NCI-H1436 (cell line): ENCODE results near the gene OBSCN.

Experiments used
- DNase-seq: peaks from one replicate; lab custom pipeline; 2025; lab: John Stamatoyannopoulos, UW

Gene OBSCN

DNA sequence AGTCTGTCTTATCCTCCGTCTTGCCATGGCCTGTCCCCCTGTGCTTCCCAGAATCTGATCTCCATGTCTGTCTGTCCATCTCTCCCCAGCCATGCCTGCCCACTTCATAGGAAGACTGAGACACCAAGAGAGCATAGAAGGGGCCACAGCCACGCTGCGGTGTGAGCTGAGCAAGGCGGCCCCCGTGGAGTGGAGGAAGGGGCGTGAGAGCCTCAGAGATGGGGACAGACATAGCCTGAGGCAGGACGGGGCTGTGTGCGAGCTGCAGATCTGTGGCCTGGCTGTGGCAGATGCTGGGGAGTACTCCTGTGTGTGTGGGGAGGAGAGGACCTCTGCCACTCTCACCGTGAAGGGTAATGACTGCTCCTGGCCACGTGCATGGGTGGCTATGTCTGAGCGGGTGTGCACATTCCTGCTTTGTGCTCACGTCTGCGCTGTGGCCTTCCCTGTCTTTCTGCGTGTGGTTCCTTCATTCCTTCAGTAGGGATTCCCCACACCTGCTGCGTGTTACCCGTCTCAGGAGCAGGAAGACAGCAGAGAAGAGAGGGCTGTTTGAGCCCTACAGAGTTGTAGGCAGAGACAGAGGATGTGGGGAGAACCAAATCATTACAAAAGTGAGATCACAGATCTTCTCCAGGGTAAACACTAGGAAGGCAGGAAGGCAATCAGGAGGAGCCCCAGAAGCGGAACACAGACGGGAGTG, 80.8 kb downstream of the OBSCN start:
- no peak for DNase-seq

DNA sequence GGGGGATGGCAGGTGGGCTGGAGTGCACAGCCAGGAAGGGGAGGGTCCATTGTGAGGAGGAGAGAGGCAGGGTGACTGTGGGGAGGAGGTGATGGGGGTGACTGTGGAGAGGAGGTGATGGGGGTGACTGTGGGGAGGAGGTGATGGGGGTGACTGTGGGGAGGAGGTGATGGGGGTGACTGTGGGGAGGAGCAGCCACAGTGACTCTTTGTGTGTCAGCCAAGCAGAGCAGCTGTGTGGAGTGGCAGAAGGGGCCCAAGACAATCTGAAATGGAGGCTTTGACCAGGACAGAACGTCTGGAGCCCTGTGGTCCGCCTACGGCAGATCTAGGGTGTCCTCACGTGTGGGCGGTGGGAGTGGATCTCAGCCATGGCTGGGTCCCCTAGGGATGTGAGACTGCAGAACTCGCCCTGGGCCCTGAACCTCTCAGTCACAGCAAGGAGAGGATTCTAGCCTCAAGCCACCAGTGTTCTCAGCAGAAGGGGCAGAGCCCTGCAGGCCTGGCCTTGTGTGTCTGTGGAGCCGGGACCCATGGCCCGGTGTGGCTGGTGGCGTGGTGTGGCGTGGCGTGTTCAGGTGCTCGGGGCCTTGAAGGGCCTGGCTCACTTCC, 81.5 kb downstream of the OBSCN start:
- no peak for DNase-seq

- no peak for DNase-seq
Observed at GRCh38 chr1:228289996-228290881, 82.4 kb downstream of the OBSCN start.

GRCh38 chr1:228291906-228292608, 84.2 kb downstream of the OBSCN start:
- DNase-seq, result no peak

DNA sequence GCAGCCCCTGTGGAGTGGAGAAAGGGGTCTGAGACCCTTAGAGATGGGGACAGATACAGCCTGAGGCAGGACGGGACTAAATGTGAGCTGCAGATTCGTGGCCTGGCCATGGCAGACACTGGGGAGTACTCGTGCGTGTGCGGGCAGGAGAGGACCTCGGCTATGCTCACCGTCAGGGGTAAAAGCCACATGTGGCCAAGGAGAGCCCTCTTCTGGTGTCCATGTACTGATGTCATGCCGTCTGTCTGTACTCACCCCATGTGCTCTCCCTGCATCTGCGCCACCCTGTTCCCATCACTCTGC, 84.7 kb downstream of the OBSCN start:
- no peak for DNase-seq

GRCh38 chr1:228293393-228293792, 85.5 kb downstream of the OBSCN start:
- DNase-seq, result no peak

DNA sequence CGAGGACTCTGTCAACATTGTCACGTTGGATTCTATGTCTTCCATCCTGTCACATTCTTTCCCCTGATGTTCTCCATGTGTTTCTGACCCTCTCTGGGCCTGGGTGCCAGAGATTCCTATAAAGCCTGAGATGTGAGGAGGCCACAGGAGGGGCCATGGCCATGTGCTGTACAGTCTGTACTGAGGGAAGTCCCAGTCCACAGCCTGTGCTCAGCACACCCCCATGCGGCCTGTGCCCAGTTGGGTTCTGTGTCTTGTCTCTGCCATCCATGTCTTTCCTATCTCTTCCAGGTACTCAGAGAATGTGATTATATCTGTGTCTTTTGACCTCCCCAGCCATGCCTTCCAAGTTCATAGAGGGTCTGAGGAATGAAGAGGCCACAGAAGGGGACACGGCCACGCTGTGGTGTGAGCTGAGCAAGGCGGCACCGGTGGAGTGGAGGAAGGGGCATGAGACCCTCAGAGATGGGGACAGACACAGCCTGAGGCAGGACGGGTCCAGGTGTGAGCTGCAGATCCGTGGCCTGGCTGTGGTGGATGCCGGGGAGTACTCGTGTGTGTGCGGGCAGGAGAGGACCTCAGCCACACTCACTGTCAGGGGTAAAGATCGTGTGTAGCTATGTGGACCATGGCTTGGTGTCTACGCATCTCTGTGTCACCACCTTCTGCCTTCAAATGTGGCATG, 86.1 kb downstream of the OBSCN start:
- DNase-seq, result no peak

DNA sequence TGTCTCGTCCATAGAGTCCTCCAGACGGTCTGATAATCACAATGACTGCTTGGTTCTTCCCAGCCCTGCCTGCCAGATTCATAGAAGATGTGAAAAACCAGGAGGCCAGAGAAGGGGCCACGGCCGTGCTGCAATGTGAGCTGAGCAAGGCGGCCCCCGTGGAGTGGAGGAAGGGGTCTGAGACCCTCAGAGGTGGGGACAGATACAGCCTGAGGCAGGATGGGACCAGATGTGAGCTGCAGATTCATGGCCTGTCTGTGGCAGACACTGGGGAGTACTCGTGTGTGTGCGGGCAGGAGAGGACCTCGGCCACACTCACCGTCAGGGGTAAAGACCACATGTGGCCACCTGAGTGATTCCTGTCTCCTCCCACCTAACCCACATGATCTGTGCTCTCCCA, 86.9 kb downstream of the OBSCN start:
- no peak for DNase-seq

DNA sequence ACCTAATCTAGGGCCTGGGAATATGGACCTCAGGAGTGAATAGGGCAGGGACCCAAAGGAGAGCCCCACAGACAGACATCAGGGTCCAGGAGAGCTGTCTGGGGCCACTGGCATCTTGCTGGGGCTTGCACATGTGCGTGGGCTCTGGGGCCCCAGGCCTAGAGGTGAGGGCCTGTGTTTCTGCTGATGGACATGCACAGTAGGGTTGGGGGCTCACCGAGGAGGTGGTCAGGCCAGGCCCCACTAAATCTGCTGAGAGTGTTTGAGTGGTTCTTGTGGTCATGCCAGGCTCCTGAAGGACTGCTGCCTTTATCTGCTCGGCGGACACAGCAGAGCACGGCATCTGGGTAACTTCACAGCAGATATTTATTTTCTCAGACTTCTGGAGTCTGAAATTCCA, 87.4 kb downstream of the OBSCN start:
- no peak for DNase-seq

GRCh38 chr1:228295981-228296380, 88.1 kb downstream of the OBSCN start:
- no peak for DNase-seq

DNA sequence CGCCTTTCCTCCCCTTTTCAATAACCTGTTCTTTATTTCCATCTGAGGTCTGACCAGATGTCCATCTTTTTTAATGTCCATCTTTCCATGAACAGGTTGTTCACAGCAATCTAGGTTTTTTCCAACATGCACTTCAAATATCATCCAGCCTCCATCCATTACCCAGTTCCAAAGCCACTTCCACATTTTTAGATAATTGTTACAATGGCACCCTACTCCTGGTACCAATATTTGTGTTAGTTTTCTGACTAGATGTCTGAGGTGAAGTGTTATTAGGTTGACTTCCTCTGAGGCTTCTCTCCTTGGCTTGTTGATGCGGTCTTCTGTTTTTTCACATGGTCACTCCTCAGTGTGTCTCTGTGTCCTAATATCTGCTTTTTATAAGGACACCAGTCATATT, 89.4 kb downstream of the OBSCN start:
- no peak for DNase-seq

- DNase-seq, result no peak
Observed at GRCh38 chr1:228297822-228298221, 90.0 kb downstream of the OBSCN start.

DNA sequence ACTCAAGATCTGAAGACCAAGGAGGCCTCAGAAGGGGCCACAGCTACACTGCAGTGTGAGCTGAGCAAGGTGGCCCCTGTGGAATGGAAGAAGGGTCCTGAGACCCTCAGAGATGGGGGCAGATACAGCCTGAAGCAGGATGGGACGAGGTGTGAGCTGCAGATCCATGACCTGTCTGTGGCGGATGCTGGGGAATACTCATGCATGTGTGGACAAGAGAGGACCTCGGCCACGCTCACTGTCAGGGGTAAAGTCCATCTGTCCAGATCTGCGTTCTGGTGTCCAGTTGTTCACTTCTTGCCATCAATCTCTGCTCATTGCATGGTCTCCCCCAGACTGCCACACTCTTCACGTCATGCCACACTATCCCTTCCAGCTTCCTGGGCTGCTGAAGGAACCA, 90.6 kb downstream of the OBSCN start:
- no peak for DNase-seq

DNA sequence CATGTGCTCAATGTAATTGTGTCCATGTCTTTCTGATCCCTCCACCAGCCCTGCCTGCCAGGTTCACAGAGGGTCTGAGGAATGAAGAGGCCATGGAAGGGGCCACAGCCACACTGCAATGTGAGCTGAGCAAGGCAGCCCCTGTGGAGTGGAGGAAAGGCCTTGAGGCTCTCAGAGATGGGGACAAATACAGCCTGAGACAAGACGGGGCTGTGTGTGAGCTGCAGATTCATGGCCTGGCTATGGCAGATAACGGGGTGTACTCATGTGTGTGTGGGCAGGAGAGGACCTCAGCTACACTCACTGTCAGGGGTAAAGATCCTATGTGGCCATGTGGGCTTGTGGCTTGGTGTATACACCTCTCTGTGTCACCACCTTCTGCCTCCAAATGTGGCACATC, 91.4 kb downstream of the OBSCN start:
- no peak for DNase-seq

DNA sequence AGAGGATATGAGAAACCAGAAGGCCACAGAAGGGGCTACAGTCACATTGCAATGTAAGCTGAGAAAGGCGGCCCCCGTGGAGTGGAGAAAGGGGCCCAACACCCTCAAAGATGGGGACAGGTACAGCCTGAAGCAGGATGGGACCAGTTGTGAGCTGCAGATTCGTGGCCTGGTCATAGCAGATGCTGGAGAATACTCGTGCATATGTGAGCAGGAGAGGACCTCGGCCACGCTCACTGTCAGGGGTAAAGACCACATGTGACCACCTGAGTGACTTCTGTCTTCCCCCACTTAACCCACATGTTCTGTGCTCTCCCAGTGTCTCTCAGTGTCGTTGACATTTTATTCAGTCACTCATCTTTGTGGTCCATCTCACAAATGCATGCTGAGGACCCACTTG, 92.1 kb downstream of the OBSCN start:
- DNase-seq, result no peak

DNA sequence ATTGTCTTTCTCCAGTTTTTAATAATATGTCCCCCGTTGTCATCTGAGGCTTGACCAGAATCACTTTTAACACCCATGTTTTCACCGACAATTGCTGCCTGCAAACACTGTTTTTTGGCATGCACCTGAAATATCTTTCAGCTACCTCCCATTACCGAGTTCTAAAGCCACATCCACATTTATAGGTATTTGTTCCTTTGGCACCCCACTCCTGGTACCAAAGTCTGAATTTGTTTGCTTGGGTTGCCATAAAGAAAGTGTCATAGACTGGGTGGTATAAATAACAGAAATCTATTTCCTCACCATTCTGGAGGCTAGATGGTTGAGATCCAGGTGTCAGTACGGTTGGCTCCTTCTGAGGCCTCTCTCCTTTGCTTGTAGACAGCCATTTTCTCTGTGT, 94.2 kb downstream of the OBSCN start:
- DNase-seq, result no peak

GRCh38 chr1:228303596-228303995, 95.8 kb downstream of the OBSCN start:
- no peak for DNase-seq

DNA sequence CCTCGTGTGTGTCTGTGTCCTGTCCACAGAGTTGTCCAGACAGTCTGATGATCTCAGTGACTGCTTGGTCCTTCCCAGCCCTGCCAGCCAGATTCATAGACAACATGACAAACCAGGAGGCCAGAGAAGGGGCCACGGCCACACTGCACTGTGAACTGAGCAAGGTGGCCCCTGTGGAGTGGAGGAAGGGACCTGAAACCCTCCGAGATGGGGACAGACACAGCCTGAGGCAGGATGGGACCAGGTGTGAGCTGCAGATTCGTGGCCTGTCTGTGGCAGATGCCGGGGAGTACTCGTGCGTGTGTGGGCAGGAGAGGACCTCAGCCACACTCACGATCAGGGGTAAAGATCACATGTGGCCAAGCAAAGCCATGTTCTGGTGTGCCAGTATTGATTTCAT, 96.4 kb downstream of the OBSCN start:
- no peak for DNase-seq

DNA sequence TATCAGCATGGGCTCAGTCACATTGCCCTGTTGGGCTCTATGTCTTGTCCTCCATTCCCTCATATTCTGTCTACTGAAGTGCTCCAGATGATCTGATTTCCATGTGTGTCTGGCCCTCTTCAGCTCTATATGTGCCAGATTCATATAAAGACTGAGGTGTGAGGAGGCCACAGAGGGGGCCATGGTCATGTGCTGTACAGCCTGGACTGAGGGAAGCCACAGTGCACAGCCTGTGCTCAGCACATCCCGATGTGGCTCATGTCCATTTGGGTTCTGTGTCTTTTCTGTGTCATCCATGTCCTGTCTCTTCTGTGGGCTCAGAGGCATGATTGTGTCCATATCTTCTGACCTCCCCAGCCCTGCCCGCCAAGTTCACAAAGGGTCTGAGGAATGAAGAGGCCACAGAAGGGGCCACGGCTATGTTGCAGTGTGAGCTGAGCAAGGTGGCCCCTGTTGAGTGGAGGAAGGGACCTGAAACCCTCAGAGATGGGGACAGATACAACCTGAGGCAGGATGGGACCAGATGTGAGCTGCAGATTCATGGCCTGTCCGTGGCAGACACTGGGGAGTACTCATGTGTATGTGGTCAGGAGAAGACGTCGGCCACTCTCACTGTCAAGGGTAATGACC, 97.0 kb downstream of the OBSCN start:
- no peak for DNase-seq

DNA sequence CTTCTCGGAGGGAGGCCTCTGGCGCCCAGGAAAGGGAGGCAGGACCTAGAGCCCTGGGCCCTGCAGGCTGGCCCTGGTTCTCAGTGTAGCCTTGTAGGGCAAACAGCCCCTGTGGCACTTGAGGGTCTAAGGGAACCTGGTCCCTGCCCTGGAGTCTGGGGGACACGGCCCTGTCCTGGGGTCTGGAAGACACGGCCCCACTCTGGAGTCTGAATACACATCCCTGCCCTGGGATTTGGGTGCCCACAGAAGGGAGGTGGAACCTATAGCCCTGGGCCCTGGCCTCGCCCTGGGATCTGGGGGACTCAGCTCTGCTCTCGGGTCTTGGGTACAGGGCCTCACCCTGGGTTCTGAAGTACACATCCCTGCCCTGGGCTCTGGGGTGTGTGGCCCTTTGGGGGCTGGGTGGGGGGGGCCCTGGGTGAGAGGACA, 97.9 kb downstream of the OBSCN start:
- DNase-seq, result no peak
